NK-92 treated with Interleukin-12 subunit alpha and Interleukin-12 subunit beta, amount 100 ng/mL, for 24 hours (cell line): ENCODE results near the gene CNNM2.
"Not testable (repeated sequence)": the region's sequence is repeated elsewhere in the genome, so short reads cannot be mapped to it uniquely, and the experiment has no call there.

ENCODE experiments used
- DNase-seq: peaks from one replicate; lab custom pipeline; 2025; lab: John Stamatoyannopoulos, UW

The CNNM2 gene

DNA sequence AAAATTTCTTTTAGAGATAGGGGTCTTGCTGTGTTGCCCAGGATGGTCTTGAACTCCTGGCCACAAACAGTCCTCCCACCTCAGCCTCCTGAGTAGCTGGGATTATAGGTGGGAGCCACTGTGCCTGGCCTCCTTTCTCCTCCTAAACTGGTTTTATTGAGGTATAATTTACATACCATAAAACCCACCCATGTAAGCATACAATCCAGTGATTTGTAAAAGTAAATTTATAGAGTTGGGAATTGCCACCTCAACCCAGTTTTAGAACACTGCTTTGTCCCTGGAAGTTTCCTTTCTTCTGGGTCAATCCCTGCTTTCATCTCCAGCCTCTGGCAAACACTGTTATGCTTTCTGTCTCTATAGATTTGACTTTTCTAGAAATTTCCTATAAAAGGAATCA, 49.0 kb downstream of the CNNM2 start:
- DNase-seq, result no peak

DNA sequence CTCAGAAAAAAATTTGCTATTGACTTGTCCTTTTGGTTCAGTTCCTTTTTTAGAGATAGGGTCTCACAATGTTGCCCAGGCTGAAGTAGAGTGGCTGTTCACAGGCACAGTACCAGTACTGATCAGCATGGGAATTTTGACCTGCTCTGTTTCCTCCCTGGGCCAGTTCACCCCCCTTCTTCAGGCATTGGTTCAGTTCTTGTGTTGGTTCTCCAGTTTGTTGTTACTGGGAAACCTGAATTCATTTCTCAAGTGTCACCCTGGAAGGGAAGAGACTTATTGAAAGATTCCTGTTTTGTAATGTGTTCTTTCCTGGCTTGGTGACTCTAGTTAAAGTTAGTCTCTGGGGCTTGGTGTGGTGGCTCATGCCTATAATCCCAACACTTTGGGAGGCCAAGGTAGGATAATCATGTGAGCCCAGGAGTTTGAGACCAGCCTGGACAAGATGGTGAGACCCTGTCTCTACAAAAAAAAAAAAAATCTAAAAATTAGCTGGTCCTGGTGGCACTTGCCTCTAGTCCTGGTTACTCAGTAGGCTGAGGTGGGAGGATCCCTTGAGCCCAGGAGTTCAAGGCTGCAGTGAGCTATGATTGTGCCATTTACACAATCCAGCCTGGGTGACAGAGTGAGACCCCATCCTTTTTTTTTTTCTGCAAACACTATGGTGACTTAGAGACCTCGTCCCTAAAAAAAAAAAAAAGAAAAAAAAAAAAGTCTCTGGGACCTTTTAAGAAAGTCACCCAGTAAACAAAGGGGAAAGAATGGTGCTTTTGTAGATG, 52.7 kb downstream of the CNNM2 start:
- no peak for DNase-seq

GRCh38 chr10:102975483-102976379, 57.6 kb downstream of the CNNM2 start:
- no peak for DNase-seq

DNA sequence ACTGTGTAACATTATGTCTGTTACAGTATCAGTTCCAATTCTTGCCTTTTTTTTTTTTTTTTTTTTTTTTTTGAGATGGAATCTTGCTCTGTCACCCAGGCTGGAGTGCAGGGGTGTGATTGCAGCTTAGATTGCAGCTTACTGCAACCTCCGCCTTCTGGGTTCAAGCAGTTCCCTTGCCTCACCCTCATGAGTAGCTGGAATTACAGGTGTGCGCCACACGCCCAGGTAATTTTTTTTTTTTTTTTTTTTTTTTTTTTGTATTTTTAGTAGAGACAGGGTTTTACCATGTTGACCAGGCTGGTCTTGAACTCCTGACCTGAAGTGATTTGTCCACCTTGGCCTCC, 58.3 kb downstream of the CNNM2 start:
- DNase-seq, result not testable (repeated sequence)

GRCh38 chr10:102982296-102982695, 64.2 kb downstream of the CNNM2 start:
- no peak for DNase-seq

- DNase-seq, result no peak
These were observed 66.0 kb downstream of the CNNM2 start for GRCh38 chr10:102984086-102984485.

- no peak for DNase-seq
These were observed 67.7 kb downstream of the CNNM2 start for GRCh38 chr10:102985811-102986210.

DNA sequence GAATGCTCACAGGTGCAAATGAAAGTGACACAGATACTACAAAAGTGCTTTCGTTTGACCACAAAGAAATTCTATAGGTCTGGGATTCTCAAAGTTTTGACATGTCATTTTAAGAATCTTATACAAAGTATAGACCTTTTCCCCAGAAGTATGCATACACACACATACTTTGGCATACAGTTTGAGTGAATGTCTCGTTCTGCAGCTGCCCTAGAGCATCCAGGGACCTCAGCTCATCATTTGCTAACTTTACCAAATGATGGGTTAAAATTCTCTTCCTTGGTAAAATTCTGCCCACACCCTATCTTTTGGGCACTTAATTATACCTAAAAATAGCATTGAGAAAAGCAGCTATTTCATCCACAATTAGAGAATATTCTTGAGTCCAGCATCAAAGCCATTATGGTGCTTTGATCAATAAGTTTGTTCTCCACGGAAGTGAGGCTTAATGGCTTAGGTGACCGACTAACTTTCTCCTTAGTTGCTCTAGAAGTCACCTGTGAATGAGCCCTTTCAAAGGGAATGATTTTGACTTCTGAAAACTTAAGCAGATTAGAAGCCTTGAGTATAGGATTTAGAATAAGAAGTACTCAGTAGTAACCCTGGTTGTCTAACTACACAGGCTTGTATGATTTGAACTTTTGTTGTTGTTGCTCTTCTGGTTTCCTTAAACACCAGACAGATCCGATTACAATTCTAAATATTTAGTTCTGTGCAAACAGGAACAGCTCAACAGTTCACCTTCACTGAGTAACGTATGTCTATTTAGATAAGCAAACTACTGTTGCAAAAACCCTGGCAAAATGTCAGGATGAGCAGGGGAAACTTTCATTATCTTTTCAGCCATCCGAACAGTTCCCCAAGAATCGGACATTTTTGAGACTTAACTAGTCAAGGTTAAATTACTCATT, 70.6 kb downstream of the CNNM2 start:
- DNase-seq, result no peak

DNA sequence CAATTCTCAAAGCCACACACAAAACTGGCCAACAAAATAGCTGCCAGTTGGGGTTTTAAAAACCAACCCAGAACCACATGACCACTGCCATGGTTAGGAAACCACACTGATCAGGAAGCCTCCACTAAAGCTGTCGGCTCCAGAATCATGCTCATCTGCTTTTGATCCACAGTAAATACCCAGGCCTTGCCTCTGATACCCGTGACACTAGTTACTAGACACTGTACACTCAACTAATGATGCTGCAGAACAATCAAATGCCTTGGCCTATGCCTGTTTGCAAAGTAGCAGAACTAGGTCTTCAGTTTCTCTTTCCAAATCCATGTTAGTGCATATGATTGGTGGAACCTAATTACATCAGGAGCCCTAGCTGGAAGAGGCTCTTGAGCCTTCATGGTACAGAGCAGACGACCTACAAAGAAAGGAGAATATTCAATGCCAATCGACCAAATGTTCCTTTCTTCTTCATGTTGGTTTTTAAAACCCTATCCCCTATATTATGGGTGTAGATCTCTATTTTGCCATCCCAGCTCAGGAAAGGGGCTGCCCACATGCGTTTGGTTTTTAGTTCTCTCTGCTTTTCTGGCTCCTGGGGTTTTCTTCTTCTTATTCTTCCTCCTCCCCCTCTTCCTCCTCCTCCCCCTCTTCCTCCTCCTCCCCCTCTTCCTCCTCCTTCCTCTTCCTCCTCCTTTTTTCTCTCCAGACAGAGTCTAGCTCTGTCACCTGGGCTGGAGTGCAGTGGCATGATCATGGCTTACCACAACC, 76.6 kb downstream of the CNNM2 start:
- DNase-seq, result no peak

DNA sequence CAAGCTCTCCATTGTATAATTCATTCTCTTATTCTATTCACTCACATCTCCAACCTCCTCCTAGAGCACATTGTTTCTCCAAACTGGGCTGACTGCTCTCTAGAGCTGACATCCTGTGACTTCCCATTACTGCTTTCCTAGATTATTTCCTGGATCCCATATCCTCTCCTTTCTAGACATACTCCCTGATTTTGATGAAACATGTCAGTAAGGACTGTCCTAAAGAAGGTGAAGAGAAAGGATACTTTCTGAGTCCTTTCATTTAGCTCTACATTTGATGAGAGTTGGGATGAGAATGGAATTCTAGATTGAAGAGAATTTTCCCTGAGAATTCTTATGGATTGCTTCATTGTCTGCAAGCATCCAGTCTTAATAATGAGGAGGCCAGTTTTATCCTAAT, 78.8 kb downstream of the CNNM2 start:
- DNase-seq, result no peak

GRCh38 chr10:102997998-102998397, 79.9 kb downstream of the CNNM2 start:
- no peak for DNase-seq

- no peak for DNase-seq
These were observed 80.4 kb downstream of the CNNM2 start for GRCh38 chr10:102998399-102998907.

- DNase-seq, result not testable (repeated sequence)
These were observed 82.0 kb downstream of the CNNM2 start for GRCh38 chr10:103000050-103000449.

DNA sequence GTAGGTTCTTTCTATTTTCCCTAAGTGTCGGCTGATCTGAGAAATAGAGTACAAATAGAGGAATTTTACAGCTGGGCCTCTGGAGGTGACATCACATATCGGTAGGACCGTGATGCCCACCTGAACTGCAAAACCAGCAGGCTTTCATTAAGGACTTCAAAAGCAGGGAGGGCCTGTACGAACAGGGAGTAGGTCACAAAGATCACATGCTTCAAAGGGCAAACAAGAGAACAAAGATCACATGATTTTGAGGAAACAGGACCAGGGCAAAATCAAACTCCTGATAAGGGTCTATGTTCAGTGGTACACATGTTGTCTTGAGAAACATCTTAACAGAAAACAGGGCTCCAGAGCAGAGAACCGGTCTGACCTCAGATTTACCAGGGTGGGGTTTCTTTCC, 88.9 kb downstream of the CNNM2 start:
- DNase-seq, result no peak

- DNase-seq, result no peak
These were observed 95.3 kb downstream of the CNNM2 start for GRCh38 chr10:103013416-103013815.

DNA sequence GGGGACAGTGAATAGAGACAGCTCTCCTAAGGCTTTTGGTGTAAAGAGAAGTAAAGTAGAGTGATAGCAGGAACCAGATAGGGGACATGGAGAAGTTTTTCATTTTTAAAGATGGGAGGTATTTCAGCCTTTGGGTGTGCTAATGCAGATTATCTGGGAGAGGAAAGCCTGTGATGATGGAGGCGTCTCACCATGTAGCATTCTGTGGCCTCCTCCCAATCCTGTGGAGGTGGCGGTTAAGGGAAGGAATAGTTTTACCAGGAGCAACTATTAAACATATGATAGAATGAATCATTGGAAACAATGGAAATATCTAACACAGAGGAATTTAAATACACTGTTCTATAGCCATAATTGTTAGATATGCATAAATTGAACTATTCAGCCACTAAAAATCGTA, 101.3 kb downstream of the CNNM2 start:
- DNase-seq, result no peak

GRCh38 chr10:103021150-103021899, 103.2 kb downstream of the CNNM2 start:
- no peak for DNase-seq

GRCh38 chr10:103021900-103022293, 103.8 kb downstream of the CNNM2 start:
- DNase-seq, result no peak

GRCh38 chr10:103025696-103026095, 107.6 kb downstream of the CNNM2 start:
- DNase-seq, result no peak

DNA sequence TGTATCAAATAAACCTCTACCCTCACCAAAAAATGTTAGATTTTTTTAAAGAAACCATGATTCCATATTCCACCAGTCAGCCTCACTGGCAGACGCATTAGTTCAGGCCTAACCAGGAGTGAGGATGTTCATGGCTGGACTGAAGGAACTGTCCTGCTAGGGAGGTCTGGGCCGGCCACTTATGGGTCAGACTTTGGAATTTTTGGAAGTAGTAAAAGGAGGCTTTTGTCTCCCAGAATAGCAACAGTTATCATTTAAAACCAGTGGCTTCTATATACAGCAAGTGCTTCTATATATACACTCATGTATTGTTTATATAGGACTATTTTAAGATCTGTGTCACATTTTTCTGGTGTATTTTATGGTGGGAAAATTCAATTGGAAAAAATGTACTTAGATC, 120.5 kb downstream of the CNNM2 start:
- no peak for DNase-seq

- DNase-seq, result no peak
These were observed 122.3 kb downstream of the CNNM2 start for GRCh38 chr10:103040418-103040817.
